ENCODE results near the gene SPPL2A.
"Not testable (repeated sequence)": the region's sequence is repeated elsewhere in the genome, so short reads cannot be mapped to it uniquely, and the experiment has no call there.

The SPPL2A gene

DNA sequence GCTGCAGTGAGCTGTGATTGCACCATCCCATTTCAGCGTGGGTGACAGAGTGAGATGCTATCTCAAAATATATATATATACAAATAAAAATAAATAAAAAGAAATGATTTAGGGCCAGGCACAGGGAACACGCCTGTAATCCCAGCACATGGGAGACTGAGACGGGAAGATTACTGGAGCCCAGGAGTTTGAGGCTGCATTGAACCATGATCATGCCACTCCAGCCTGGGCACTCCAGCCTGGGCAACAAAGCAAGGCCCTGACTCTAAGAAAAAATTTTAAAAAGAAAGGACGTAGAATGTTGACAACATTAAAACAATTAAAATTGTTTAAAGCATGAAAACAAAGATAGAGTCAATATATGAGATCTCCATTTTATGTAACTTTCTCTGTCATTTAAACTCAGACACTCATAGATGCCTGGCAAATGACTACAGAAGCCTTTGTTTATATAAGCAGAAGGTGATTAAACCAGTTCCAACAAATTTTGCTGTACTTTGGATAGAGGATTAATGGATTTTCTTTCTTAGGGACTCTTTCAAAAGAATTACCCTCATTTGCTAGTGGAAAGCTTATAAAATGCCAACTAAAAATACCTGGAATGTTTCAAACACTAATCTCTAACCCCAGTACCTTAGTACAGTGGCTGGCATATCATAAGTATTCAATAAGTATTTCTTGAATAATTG is 68.3 kb downstream of the SPPL2A start:
- Histone ChIP-seq H3K27me3 (ENCODE audit: low read depth) (no peaks in the 10 kb centered on the region), H3K4me3 (no peak overlapping the region), H3K36me3 (replicated peaks) (no peaks in the 10 kb centered on the region), H3K9me3 (no peaks in the 10 kb centered on the region), H3K4me1 (peaks cover 24% of the 10 kb centered on the region)
- DNase-seq (ENCODE audit: low spot score in 2 of 2): peak in 1 of 2 experiments; percentile 72
- in situ Hi-C loops (cut with MboI; ENCODE audit: low sequenced_read_pairs): no loop called here

DNA sequence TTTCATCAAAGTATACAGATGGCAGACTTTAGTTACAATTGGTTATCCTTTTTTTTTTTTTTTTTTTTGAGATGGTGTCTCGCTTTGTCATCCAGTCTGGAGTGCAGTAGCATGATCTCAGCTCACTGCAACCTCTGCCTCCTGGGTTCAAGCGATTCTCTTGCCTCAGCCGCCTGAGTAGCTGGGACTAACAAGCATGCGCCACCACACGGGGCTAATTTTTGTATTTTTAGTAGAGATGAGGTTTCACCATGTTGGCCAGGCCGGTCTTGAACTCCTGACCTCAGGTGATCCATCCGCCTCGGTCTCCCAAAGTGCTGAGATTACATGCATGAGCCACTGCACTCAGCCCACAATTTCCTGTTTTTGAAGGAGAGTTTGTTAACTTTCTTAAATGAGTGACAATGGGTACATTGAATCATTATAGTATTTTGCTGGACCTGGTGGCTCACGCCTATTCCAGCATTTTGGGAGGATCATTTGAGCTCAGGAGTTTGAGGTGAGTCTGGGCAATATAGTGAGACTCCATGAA is 70.8 kb downstream of the SPPL2A start:
- H3K4me3 ChIP-seq; H3K27me3 ChIP-seq (ENCODE audit: low read depth); H3K36me3 ChIP-seq (replicated peaks); H3K9me3 ChIP-seq; in situ Hi-C loops (cut with MboI; ENCODE audit: low sequenced_read_pairs); DNase-seq (ENCODE audit: low spot score in 2 of 2): not testable (repeated sequence)
- H3K4me1 ChIP-seq: peaks cover 24% of the 10 kb centered on the region

DNA sequence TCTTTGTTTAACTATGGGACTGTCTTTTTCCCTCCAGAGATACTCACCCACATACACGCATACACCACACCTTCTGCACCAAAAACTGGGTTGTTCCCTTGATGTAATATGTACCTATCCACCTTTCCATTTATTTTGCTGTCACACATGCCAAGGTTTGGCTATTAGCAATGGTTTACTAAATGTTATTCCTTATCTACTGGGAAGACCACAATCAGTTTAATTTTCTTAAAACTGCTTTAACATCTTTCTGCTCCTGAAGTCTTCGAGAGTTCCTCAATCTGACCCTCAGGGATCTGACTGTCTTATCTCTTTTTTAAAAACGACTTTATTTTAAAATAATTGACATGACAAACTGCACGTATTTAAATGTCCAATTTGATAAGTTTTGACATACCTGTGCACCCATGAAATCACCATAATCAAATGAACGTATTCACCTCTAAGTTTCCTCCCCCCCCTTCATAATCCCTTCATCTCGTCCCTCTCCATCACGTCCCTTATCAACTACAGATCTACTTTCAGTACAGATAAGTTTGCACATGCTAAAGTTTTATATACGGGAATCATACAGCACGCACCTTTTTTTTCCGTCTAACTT is 78.1 kb downstream of the SPPL2A start:
- Histone ChIP-seq H3K27me3 (ENCODE audit: low read depth) (no peaks in the 10 kb centered on the region), H3K4me3 (peak overlapping the region; percentile 86), H3K4me1 (peaks cover 19% of the 10 kb centered on the region), H3K9me3 (no peaks in the 10 kb centered on the region), H3K36me3 (replicated peaks) (peaks cover 5% of the 10 kb centered on the region)
- no peak for DNase-seq (ENCODE audit: low spot score in 2 of 2)
- in situ Hi-C loops (cut with MboI; ENCODE audit: low sequenced_read_pairs): loop anchor here (10.0 kb wide), 1 partner anchor 217 kb away; the partner anchor contains the start of gene AP4E1

DNA sequence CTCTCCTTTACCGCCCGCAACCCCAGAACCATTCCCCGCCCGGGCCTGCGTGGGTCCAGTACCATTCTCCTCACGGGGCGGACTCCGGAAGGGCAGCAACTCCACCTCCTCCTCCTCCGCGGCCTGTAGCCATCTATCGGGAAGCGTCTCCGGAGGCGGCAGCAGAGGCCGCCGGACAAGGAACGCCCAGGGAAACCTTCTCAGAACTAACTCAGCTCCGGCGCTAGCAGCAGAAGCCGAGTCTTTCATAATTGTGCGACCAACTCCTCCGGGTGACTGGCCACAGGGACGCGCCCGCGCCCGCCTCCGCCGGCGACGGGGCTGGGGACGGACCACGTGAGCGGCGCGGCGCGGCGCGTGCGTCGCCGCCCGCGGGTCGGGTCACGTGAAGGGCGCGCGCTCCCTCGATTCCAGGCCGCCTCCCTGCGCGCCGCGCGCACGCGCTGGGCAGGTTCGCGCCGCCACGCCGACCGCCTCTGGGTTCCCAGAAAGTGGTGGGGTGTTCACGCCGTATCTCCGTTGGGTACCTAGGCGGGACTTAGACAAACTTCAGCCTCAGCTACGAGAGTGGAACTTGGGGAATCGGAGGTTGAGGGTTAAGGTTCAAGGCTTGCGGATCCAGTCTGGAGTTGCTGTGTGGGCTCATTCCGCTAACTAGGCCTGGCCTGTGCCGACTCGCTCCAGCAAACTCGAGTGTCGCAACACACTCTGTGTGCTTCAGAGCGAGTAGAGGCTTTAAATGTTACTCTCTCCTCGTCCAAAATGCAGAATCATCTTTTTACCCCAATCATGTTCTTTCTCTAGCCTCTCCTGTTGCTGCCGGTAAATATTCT is 78.8 kb downstream of the SPPL2A start, which contains the start of gene TRPM7:
TSS of gene TRPM7 (minus strand) at position 329 of the 833 bp plus-strand sequence. CDS start at position 65, 264 bp downstream.
- peak within 1 kb of the TSS; percentile 86 for H3K4me3 ChIP-seq
- H3K4me1 ChIP-seq: peaks cover 19% of the 10 kb centered on the region
- in situ Hi-C loops (cut with MboI; ENCODE audit: low sequenced_read_pairs): loop anchor here (10.0 kb wide), 1 partner anchor 218 kb away; the partner anchor contains the start of gene AP4E1
- DNase-seq (ENCODE audit: low spot score in 2 of 2): peak; percentile 81 to 91
- peaks cover 6% of the 10 kb centered on the region for H3K36me3 ChIP-seq (replicated peaks)
- no peaks in the 10 kb centered on the region for H3K9me3 ChIP-seq
- H3K27me3 ChIP-seq (ENCODE audit: low read depth): no peaks in the 10 kb centered on the region

DNA sequence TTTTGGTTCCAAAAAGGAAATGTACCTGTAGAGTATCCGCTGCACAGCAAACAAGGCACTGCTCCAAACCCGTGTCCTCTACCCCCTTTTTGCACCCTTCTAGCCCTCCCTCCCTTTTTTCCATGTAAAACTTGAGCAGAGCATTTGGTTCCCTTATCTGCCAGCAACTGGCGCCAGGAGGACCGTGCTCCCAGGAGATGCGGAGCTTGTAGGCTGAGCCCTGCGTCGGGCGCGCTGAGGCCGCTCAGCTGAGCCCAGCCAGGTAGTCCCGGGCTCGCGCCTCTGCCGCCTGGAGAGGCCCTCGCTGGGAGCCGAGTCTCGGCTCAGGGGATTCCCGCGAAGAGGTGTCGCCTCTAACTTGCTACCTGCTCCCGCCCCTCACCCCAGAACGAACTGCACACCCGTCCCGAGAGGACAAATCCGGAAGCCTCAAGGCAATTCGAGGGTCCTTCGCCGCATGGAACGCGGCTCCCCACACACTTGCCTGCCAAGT is 79.5 kb downstream of the SPPL2A start:
- Histone ChIP-seq H3K9me3 (no peaks in the 10 kb centered on the region), H3K4me1 (peaks cover 19% of the 10 kb centered on the region), H3K27me3 (ENCODE audit: low read depth) (no peaks in the 10 kb centered on the region), H3K4me3 (peak overlapping the region; percentile 86), H3K36me3 (replicated peaks) (peaks cover 12% of the 10 kb centered on the region)
- peak; percentile 55 to 70 for DNase-seq (ENCODE audit: low spot score in 2 of 2)
- in situ Hi-C loops (cut with MboI; ENCODE audit: low sequenced_read_pairs): loop anchor here (10.0 kb wide), 1 partner anchor 219 kb away; the partner anchor contains the start of gene AP4E1

DNA sequence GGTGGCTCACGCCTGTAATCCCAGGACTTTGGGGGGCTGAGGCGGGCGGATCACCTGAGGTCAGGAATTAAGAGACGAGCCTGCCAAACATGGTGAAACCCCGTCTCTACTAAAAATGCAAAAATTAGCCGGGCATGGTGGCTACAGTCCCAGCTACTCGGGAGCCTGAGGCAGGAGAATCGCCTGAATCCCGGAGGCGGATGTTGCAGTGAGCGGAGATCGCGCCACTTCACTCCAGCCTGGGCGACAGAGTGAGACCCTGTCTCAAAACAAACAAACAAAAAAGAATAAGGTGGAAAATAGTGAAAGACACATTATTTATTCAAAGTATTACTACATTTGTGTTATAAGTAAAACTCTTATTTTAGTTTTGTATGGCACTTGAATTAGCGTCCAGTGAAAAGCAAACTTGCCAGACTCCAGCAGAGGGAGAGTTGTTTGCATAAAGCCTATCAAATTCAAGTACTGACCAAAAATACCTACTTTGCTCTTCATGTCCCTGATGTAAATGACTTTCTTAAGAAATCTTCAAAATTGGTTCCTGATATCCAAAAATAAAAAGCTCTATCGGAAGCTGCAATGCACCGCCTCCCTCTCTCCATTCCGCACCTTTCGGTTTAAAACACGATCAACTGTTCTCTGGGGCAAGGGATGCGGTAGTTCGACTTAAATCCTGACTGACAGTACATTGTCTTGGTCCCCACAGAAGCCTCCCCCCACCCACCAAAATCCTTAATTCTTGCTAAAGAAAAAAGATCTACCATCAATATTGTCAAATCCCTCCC is 80.1 kb downstream of the SPPL2A start:
- Histone ChIP-seq H3K36me3 (replicated peaks) (peaks cover 17% of the 10 kb centered on the region), H3K4me3 (peak overlapping the region; percentile 86), H3K27me3 (ENCODE audit: low read depth) (no peaks in the 10 kb centered on the region), H3K9me3 (no peaks in the 10 kb centered on the region), H3K4me1 (peaks cover 19% of the 10 kb centered on the region)
- peak in 1 of 2 experiments; percentile 18 for DNase-seq (ENCODE audit: low spot score in 2 of 2)
- in situ Hi-C loops (cut with MboI; ENCODE audit: low sequenced_read_pairs): loop anchor here (10.0 kb wide), 1 partner anchor 219 kb away; the partner anchor contains the start of gene AP4E1

DNA sequence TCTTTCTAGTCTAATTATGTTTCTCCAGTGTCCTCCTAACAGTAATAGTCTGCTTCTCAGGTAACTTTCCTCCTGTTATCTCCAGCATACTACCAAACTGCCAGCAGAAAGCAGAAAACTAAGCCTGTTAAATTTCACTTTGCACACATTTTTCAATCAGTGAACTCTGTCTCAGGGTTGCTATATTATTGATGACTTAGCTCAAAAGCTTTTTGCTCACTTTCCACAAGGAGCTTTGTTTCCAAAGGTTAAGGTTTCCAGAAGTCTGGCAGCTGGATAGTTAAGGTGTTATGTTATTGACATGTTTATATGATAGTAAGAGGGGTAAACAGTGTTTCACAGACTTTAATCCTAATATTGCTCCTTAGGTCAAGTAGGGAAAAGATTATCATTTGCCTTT is 84.0 kb downstream of the SPPL2A start:
- Histone ChIP-seq H3K4me3 (no peak overlapping the region), H3K27me3 (ENCODE audit: low read depth) (no peaks in the 10 kb centered on the region), H3K9me3 (no peaks in the 10 kb centered on the region), H3K4me1 (peaks cover 7% of the 10 kb centered on the region), H3K36me3 (replicated peaks) (peaks cover 17% of the 10 kb centered on the region)
- in situ Hi-C loops (cut with MboI; ENCODE audit: low sequenced_read_pairs): loop anchor here (10.0 kb wide), 1 partner anchor 223 kb away; the partner anchor contains the start of gene AP4E1
- no peak for DNase-seq (ENCODE audit: low spot score in 2 of 2)

DNA sequence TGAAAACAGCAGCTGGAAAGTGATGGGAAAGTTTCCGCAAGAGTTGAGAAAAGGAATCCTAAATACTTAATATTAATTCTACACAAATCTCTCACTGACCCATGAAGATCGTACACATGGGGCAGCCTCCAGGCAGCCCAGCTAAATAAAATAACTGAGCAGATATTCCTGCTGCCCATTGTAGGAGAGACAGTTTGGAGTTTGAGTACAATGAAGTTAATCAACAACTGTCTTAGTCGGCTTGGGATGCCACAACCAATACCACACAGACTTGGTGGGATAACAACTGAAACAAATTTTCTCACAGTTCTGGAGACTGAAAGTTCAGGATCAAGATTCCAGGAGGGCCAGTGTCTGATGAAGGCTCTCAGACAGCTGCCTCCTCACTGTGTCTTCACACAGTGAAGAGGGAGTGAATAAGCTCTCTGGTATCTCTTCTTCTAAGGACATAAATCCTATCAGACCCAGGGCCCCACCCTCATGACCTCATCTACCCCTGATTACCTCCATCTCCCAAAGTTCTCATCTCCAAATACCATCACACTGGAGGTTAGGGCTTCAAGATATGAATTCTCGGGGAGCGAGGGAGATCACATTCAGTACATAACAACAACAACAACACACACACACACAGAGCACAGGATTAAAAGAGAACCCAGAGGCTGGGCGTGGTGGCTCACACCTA is 88.6 kb downstream of the SPPL2A start:
- Histone ChIP-seq H3K4me1 (no peaks in the 10 kb centered on the region), H3K36me3 (replicated peaks) (peaks cover 18% of the 10 kb centered on the region), H3K9me3 (no peaks in the 10 kb centered on the region), H3K27me3 (ENCODE audit: low read depth) (no peaks in the 10 kb centered on the region), H3K4me3 (no peak overlapping the region)
- in situ Hi-C loops (cut with MboI; ENCODE audit: low sequenced_read_pairs): no loop called here
- DNase-seq (ENCODE audit: low spot score in 2 of 2): no peak

DNA sequence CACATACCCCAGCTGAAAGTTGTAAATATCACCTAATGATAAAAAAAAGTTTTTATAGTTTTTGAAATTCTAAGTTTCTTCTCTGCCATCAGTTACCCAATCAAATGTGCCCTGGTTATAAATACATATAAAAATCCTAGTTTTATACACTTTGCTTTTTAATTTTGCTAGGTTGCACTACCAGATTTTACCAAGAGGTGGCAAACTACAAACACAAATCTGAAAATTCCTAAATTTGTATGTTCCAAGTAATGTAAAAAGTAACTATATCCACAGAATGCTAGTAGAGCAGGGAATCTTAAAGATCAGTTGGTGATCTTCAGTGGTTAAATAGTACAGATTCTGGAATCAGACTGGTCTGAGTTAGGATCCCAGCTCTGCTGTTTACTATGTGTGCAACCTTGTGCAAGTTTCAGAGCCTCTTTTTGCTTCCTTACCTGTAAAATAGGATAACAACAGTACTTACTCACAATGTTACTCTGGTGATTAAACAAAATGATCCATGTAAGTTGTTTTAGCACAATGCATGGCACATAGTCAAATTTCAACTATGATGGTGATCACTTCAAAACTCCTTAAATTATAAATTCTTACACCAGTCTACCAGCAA is 89.9 kb downstream of the SPPL2A start:
- H3K4me1 ChIP-seq: no peaks in the 10 kb centered on the region
- H3K4me3 ChIP-seq: no peak overlapping the region
- in situ Hi-C loops (cut with MboI; ENCODE audit: low sequenced_read_pairs): no loop called here
- no peak for DNase-seq (ENCODE audit: low spot score in 2 of 2)
- H3K9me3 ChIP-seq: no peaks in the 10 kb centered on the region
- H3K27me3 ChIP-seq (ENCODE audit: low read depth): no peaks in the 10 kb centered on the region
- H3K36me3 ChIP-seq (replicated peaks): peaks cover 8% of the 10 kb centered on the region

DNA sequence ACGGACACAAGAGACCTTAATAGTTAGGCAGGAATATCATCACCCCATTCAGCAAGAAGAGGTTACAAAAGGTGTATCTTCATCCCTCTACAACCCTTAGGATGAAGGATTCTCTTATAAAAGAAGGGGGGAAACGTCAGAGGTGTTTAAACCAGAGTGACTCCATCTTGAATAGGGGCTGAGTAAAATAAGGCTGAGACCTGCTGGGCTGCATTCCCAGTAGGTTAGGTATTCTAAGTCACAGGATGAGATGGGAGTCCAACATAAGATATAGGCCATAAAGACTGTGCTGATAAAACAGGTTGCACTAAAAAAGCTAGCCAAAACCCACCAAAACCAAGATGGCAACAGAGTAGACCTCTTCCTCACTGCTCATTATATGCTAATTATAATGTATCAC is 95.4 kb downstream of the SPPL2A start:
- Histone ChIP-seq H3K36me3 (replicated peaks) (peaks cover 18% of the 10 kb centered on the region), H3K4me1 (no peaks in the 10 kb centered on the region), H3K4me3 (no peak overlapping the region), H3K9me3 (no peaks in the 10 kb centered on the region), H3K27me3 (ENCODE audit: low read depth) (no peaks in the 10 kb centered on the region)
- DNase-seq (ENCODE audit: low spot score in 2 of 2): no peak
- in situ Hi-C loops (cut with MboI; ENCODE audit: low sequenced_read_pairs): no loop called here

DNA sequence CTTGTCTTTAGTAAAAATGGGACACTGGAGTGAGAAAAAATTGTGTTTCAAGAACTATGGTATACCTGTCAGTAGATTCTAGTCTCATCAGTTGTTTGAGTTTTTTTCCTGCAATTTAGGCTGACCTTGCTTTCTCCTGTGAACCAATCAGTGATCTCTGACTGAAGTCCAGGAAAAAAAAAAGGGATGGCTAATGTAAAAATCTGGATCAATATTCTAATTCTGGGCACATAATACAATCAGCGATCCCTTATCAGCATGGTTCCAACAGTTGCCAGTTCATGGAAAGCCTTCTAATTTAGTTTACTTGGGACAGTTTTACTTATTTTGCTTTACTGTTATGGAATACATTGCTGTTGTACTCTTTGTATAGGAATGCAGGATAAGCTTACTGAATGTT is 95.9 kb downstream of the SPPL2A start:
- Histone ChIP-seq H3K27me3 (ENCODE audit: low read depth) (no peaks in the 10 kb centered on the region), H3K36me3 (replicated peaks) (peaks cover 15% of the 10 kb centered on the region), H3K4me3 (no peak overlapping the region), H3K4me1 (no peaks in the 10 kb centered on the region), H3K9me3 (no peaks in the 10 kb centered on the region)
- in situ Hi-C loops (cut with MboI; ENCODE audit: low sequenced_read_pairs): loop anchor here (5.0 kb wide), 1 partner anchor 213 kb away; no protein-coding TSS in a partner anchor
- no peak for DNase-seq (ENCODE audit: low spot score in 2 of 2)

DNA sequence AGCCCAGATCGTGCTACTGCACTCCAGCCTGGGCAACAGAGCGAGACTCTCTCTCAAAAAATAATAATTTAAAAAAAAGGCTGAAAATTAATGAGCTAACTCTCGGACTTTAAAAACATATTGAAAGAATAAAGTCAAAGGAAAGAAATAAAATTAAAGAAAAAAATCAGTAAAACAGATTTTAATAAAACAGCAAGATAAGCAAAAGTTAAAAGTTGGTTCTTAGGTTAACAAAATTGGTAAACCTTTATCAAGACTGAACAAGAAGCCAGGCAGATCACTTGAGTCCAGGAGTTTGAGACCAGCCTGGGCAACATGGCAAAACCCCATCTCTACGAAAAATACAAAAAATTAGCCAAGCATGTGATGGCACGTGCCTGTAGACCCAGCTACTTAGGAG is 99.6 kb downstream of the SPPL2A start:
- Histone ChIP-seq H3K4me3 (no peak overlapping the region), H3K27me3 (ENCODE audit: low read depth) (no peaks in the 10 kb centered on the region), H3K36me3 (replicated peaks) (peaks cover 24% of the 10 kb centered on the region), H3K4me1 (no peaks in the 10 kb centered on the region), H3K9me3 (no peaks in the 10 kb centered on the region)
- in situ Hi-C loops (cut with MboI; ENCODE audit: low sequenced_read_pairs): loop anchor here (5.0 kb wide), 1 partner anchor 216 kb away; no protein-coding TSS in a partner anchor
- DNase-seq (ENCODE audit: low spot score in 2 of 2): no peak
